HepG2 (cell line): ENCODE results near the gene SLC44A4. TPM values are rescaled to one million over a fixed set of nuclear protein-coding genes. Genes with fewer than 3 reads are reported as not detected.

Source experiments
- EED ChIP-seq: sonication (generic); formaldehyde crosslinking; IDR thresholded peaks from 2 replicates; pipeline ENCODE4 v1.5.0; 2020; ENCODE audit warnings: mild to moderate bottlenecking, missing genetic modification reagents
- FOXK1 ChIP-seq: sonication (generic); formaldehyde crosslinking; IDR thresholded peaks from 2 replicates; pipeline ENCODE4 v1.4.0; 2020; ENCODE audit warnings: low read depth, missing genetic modification reagents, borderline replicate concordance
- HDAC2 ChIP-seq: sonication (generic); formaldehyde crosslinking; IDR thresholded peaks from 2 replicates; pipeline ENCODE4 v1.4.0; 2020; ENCODE audit warnings: missing genetic modification reagents
- HIVEP1 ChIP-seq: sonication (generic); formaldehyde crosslinking; IDR thresholded peaks from 2 replicates; pipeline ENCODE4 v1.4.0; 2020; ENCODE audit warnings: mild to moderate bottlenecking, missing genetic modification reagents
- MAF1 ChIP-seq: sonication (generic); formaldehyde crosslinking; IDR thresholded peaks from 2 replicates; pipeline ENCODE4 v1.5.0; 2020; ENCODE audit warnings: missing genetic modification reagents, borderline replicate concordance
- SATB2 ChIP-seq: sonication (generic); formaldehyde crosslinking; IDR thresholded peaks from 2 replicates; pipeline ENCODE4 v1.5.0; 2020; ENCODE audit warnings: missing genetic modification reagents
- SIN3A ChIP-seq: IDR thresholded peaks from 2 replicates; pipeline ENCODE4 v1.6.1; 2011; ENCODE audit warnings: low read depth, mild to moderate bottlenecking, control low read depth, low read length, borderline replicate concordance
- UBTF ChIP-seq: sonication (generic); formaldehyde crosslinking; IDR thresholded peaks from 2 replicates; pipeline ENCODE4 v1.4.0; 2020; ENCODE audit warnings: mild to moderate bottlenecking, missing genetic modification reagents
- ZFP90 ChIP-seq: sonication (generic); formaldehyde crosslinking; IDR thresholded peaks from 2 replicates; pipeline ENCODE4 v1.8.0; 2022; ENCODE audit warnings: missing genetic modification reagents, mild to moderate bottlenecking, inconsistent platforms, borderline replicate concordance
- ZNF335 ChIP-seq: sonication (generic); formaldehyde crosslinking; IDR thresholded peaks from 2 replicates; pipeline ENCODE4 v1.4.0; 2020; ENCODE audit warnings: missing genetic modification reagents
- ZNF432 ChIP-seq: sonication (generic); formaldehyde crosslinking; IDR thresholded peaks from 2 replicates; pipeline ENCODE4 v1.5.0; 2020; ENCODE audit warnings: missing genetic modification reagents, mild to moderate bottlenecking, borderline replicate concordance
- ZNF615 ChIP-seq: sonication (generic); formaldehyde crosslinking; IDR thresholded peaks from 2 replicates; pipeline ENCODE4 v1.5.0; 2020; ENCODE audit warnings: mild to moderate bottlenecking, missing genetic modification reagents, borderline replicate concordance
- ZSCAN5A ChIP-seq: sonication (generic); formaldehyde crosslinking; IDR thresholded peaks from 2 replicates; pipeline ENCODE4 v1.8.0; 2022; ENCODE audit warnings: mild to moderate bottlenecking, missing genetic modification reagents, borderline replicate concordance
- polyA plus RNA-seq, 8 experiments: library from polyadenylated mRNA; depleted of rRNA in 3 of 8; stranded (reverse) in 7 of 8; unstranded in 1 of 8; fragments of >200 nt; fragmentation: Illumina TruSeq in 4 of 8; extraction: Trizol in 4 of 8; gene quantifications; 2 replicates each; pipeline versions ENCODE4 v1.2.1 to v1.2.3, GENCODE V29; 2011 to 2016; ENCODE audit warnings: low read depth in 4 of 8, missing spikeins in 1 of 8, mixed read lengths in 1 of 8; ENCODE audit not compliant: insufficient read depth in 1 of 8
- total RNA-seq, 5 experiments: library from RNA; depleted of rRNA; stranded (reverse); fragments of >200 nt; fragmentation: Illumina TruSeq; extraction: Trizol; gene quantifications; 2 replicates each; pipeline ENCODE4 v1.2.3, GENCODE V29; 2016; ENCODE audit warnings: low read depth in 1 of 5
- TF ChIP-seq, protein P1 (sequence below): sonication (generic); formaldehyde crosslinking; IDR thresholded peaks from 2 replicates; pipeline ENCODE4 v1.5.0; 2020; ENCODE audit warnings: mild to moderate bottlenecking, missing genetic modification reagents
- TF ChIP-seq, protein P2 (sequence below): sonication (generic); formaldehyde crosslinking; IDR thresholded peaks from 2 replicates; pipeline ENCODE4 v1.5.0; 2020; ENCODE audit warnings: mild to moderate bottlenecking, missing genetic modification reagents, borderline replicate concordance

Gene SLC44A4
- total and polyA plus RNA-seq, 2 of the 13 experiments (the other 11 are each of a cell fraction or from before 2014, with no cell fraction given) = 3.5 to 5.9 TPM

- TF ChIP-seq EED (CRISPR knock-in tag) = 0 out of 2 replicates have a peak, but pooled peaks have one; percentile 35
- TF ChIP-seq ZSCAN5A = 0 out of 2 replicates have a peak, but pooled peaks have one; percentile 69
- TF ChIP-seq UBTF (CRISPR knock-in tag) = no peak
- TF ChIP-seq ZNF335 (CRISPR knock-in tag) = peak; percentile 99
- TF ChIP-seq SATB2 = 0 out of 2 replicates have a peak, but pooled peaks have one; percentile 22
- peak; percentile 59; the same call in 1 of the 2 replicates for TF ChIP-seq ZNF615
- 0 out of 2 replicates have a peak, but pooled peaks have one; percentile 5 for TF ChIP-seq FOXK1 (CRISPR knock-in tag)
- TF ChIP-seq, protein P1, sequence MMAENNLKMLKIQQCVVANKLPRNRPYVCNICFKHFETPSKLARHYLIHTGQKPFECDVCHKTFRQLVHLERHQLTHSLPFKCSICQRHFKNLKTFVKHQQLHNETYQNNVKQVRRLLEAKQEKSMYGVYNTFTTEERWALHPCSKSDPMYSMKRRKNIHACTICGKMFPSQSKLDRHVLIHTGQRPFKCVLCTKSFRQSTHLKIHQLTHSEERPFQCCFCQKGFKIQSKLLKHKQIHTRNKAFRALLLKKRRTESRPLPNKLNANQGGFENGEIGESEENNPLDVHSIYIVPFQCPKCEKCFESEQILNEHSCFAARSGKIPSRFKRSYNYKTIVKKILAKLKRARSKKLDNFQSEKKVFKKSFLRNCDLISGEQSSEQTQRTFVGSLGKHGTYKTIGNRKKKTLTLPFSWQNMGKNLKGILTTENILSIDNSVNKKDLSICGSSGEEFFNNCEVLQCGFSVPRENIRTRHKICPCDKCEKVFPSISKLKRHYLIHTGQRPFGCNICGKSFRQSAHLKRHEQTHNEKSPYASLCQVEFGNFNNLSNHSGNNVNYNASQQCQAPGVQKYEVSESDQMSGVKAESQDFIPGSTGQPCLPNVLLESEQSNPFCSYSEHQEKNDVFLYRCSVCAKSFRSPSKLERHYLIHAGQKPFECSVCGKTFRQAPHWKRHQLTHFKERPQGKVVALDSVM = peak; percentile 3; the same call in 1 of the 2 replicates
- TF ChIP-seq HDAC2 (CRISPR knock-in tag) = no peak
- TF ChIP-seq HIVEP1 (CRISPR knock-in tag) = no peak
- TF ChIP-seq ZFP90 (CRISPR knock-in tag) = 0 out of 2 replicates have a peak, but pooled peaks have one; percentile 28
- TF ChIP-seq SIN3A = no peak
- TF ChIP-seq, protein P2, sequence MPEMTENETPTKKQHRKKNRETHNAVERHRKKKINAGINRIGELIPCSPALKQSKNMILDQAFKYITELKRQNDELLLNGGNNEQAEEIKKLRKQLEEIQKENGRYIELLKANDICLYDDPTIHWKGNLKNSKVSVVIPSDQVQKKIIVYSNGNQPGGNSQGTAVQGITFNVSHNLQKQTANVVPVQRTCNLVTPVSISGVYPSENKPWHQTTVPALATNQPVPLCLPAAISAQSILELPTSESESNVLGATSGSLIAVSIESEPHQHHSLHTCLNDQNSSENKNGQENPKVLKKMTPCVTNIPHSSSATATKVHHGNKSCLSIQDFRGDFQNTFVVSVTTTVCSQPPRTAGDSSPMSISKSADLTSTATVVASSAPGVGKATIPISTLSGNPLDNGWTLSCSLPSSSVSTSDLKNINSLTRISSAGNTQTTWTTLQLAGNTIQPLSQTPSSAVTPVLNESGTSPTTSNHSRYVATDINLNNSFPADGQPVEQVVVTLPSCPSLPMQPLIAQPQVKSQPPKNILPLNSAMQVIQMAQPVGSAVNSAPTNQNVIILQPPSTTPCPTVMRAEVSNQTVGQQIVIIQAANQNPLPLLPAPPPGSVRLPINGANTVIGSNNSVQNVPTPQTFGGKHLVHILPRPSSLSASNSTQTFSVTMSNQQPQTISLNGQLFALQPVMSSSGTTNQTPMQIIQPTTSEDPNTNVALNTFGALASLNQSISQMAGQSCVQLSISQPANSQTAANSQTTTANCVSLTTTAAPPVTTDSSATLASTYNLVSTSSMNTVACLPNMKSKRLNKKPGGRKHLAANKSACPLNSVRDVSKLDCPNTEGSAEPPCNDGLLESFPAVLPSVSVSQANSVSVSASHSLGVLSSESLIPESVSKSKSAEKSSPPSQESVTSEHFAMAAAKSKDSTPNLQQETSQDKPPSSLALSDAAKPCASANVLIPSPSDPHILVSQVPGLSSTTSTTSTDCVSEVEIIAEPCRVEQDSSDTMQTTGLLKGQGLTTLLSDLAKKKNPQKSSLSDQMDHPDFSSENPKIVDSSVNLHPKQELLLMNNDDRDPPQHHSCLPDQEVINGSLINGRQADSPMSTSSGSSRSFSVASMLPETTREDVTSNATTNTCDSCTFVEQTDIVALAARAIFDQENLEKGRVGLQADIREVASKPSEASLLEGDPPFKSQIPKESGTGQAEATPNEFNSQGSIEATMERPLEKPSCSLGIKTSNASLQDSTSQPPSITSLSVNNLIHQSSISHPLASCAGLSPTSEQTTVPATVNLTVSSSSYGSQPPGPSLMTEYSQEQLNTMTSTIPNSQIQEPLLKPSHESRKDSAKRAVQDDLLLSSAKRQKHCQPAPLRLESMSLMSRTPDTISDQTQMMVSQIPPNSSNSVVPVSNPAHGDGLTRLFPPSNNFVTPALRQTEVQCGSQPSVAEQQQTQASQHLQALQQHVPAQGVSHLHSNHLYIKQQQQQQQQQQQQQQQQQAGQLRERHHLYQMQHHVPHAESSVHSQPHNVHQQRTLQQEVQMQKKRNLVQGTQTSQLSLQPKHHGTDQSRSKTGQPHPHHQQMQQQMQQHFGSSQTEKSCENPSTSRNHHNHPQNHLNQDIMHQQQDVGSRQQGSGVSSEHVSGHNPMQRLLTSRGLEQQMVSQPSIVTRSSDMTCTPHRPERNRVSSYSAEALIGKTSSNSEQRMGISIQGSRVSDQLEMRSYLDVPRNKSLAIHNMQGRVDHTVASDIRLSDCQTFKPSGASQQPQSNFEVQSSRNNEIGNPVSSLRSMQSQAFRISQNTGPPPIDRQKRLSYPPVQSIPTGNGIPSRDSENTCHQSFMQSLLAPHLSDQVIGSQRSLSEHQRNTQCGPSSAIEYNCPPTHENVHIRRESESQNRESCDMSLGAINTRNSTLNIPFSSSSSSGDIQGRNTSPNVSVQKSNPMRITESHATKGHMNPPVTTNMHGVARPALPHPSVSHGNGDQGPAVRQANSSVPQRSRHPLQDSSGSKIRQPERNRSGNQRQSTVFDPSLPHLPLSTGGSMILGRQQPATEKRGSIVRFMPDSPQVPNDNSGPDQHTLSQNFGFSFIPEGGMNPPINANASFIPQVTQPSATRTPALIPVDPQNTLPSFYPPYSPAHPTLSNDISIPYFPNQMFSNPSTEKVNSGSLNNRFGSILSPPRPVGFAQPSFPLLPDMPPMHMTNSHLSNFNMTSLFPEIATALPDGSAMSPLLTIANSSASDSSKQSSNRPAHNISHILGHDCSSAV = no peak
- no peak for TF ChIP-seq ZNF432 (CRISPR knock-in tag)
- 0 out of 2 replicates have a peak, but pooled peaks have one; percentile 33 for TF ChIP-seq MAF1 (CRISPR knock-in tag)
Measured at GRCh38 chr6:31826793-31827285, 52.0 kb downstream of the SLC44A4 start (continued).
